SK-N-SH (cell line): ENCODE results near the gene SOX13. TPM values are rescaled to one million over a fixed set of nuclear protein-coding genes. Genes with fewer than 3 reads are reported as not detected.

Experiments
- CTCF ChIA-PET: fragments of 300-600, 350-600 bp; formaldehyde crosslinking; extraction: SDS; loops from one replicate; lab custom pipeline; 2021; lab: Yijun Ruan, JAX
- POLR2A ChIA-PET: fragments of 350-600 bp; sonication (Branson Sonifier 250); formaldehyde crosslinking; extraction: SDS; loops from one replicate; lab custom pipeline; 2020; ENCODE audit warnings: antibody characterized with exemption, inconsistent platforms; lab: Yijun Ruan, JAX
- DNase-seq: peaks from one replicate; pipeline ENCODE4 v3.0.0; 2012
- H2AFZ ChIP-seq: fragments of 200-600 bp; sonication (generic); 2 replicates; pipeline ENCODE4 v1.8.1; 2016; ENCODE audit warnings: antibody characterized with exemption, mild to moderate bottlenecking, low read depth
- H3F3A ChIP-seq: fragments of 200-600 bp; sonication (generic); replicated peaks from 2 replicates; pipeline ENCODE3; 2016; ENCODE audit warnings: antibody characterized with exemption, mild to moderate bottlenecking; ENCODE audit not compliant: insufficient read depth
- H3K27ac ChIP-seq, 2 experiments: fragments of 200-500 bp in 1 of 2; fragments of 200-600 bp in 1 of 2; sonication (Bioruptor generic) in 1 of 2; sonication (generic), shearing (Covaris generic) in 1 of 2; 2 replicates each; pipeline versions ENCODE4 v1.5.1 to v1.6.1; 2014 to 2016; ENCODE audit warnings: low read depth in 2 of 2, inconsistent platforms in 1 of 2, low read length in 1 of 2, mild to moderate bottlenecking in 1 of 2, mixed read lengths in 1 of 2
- H3K27me3 ChIP-seq: fragments of 200-600 bp; sonication (generic), shearing (Covaris generic); 2 replicates; pipeline ENCODE4 v1.6.1; 2016; ENCODE audit warnings: mixed run types; ENCODE audit not compliant: insufficient read depth
- H3K36me3 ChIP-seq, 2 experiments: fragments of 200-500 bp in 1 of 2; fragments of 200-600 bp in 1 of 2; sonication (Bioruptor generic) in 1 of 2; sonication (generic) in 1 of 2; replicated peaks in 1 of 2; 2 replicates each; pipeline versions ENCODE3 to v1.5.1; 2014 to 2016; ENCODE audit warnings: low read length in 1 of 2, mild to moderate bottlenecking in 1 of 2; ENCODE audit not compliant: insufficient read depth in 2 of 2, control insufficient read depth in 1 of 2
- H3K4me1 ChIP-seq, 2 experiments: fragments of 200-500 bp in 1 of 2; fragments of 200-600 bp in 1 of 2; sonication (Bioruptor generic) in 1 of 2; sonication (generic), shearing (Covaris generic) in 1 of 2; 2 replicates each; pipeline versions ENCODE4 v1.5.1 to v1.6.1; 2014 to 2016; ENCODE audit warnings: low read depth in 1 of 2, low read length in 1 of 2, mixed run types in 1 of 2; ENCODE audit not compliant: insufficient read depth in 2 of 2, control insufficient read depth in 1 of 2
- H3K4me2 ChIP-seq: fragments of 200-600 bp; sonication (generic), shearing (Covaris generic); 2 replicates; pipeline ENCODE4 v1.6.1; 2017; ENCODE audit warnings: mixed run types
- H3K4me3 ChIP-seq, 2 experiments: fragments of 200-500 bp in 1 of 2; fragments of 200-600 bp in 1 of 2; sonication (Bioruptor generic) in 1 of 2; sonication (generic), shearing (Covaris generic) in 1 of 2; 2 replicates each; pipeline versions ENCODE4 v1.5.1 to v1.8.1; 2014 to 2016; ENCODE audit warnings: low read depth in 2 of 2, inconsistent platforms in 1 of 2, low read length in 1 of 2, mild to moderate bottlenecking in 1 of 2, mixed read lengths in 1 of 2, moderate library complexity in 1 of 2
- H3K79me2 ChIP-seq: fragments of 200-600 bp; sonication (generic); 2 replicates; pipeline ENCODE4 v1.8.1; 2017; ENCODE audit warnings: mild to moderate bottlenecking; ENCODE audit not compliant: insufficient read depth
- H3K9ac ChIP-seq: fragments of 200-600 bp; sonication (generic); 2 replicates; pipeline ENCODE4 v1.6.1; 2017; ENCODE audit warnings: mixed run types
- H3K9me2 ChIP-seq: fragments of 200-600 bp; sonication (generic); 2 replicates; pipeline ENCODE4 v1.6.1; 2017; ENCODE audit warnings: mixed run types
- H3K9me3 ChIP-seq: fragments of 200-600 bp; sonication (generic); 2 replicates; pipeline ENCODE4 v1.6.1; 2017; ENCODE audit warnings: mixed run types, mild to moderate bottlenecking, moderate library complexity
- H4K20me1 ChIP-seq: fragments of 200-600 bp; sonication (generic); 2 replicates; pipeline ENCODE4 v1.6.1; 2017; ENCODE audit warnings: mild to moderate bottlenecking, mixed run types; ENCODE audit not compliant: insufficient read depth
- EP300 ChIP-seq, 2 experiments: IDR thresholded peaks; 2 replicates each; pipeline versions ENCODE4 v1.4.0 to v1.6.1; 2012; ENCODE audit warnings: borderline replicate concordance in 1 of 2, low read depth in 1 of 2, low read length in 1 of 2
- GABPA ChIP-seq: IDR thresholded peaks from 2 replicates; pipeline ENCODE4 v1.4.0; 2012; ENCODE audit warnings: low read depth, mild to moderate bottlenecking
- JUND ChIP-seq: IDR thresholded peaks from 2 replicates; pipeline ENCODE4 v1.4.0; 2012
- MXI1 ChIP-seq: IDR thresholded peaks from 2 replicates; pipeline ENCODE4 v1.6.1; 2012; ENCODE audit warnings: mild to moderate bottlenecking, low read depth, low read length, improper control_type of control experiment
- NFIC ChIP-seq: IDR thresholded peaks from 2 replicates; pipeline ENCODE4 v1.4.0; 2012; ENCODE audit warnings: borderline replicate concordance
- NRF1 ChIP-seq: IDR thresholded peaks from 2 replicates; pipeline ENCODE4 v1.6.1; 2012; ENCODE audit warnings: low read depth, mild to moderate bottlenecking, low read length
- POLR2AphosphoS5 ChIP-seq: IDR thresholded peaks from 2 replicates; pipeline ENCODE4 v1.6.1; 2012; ENCODE audit warnings: low read depth, low read length
- RAD21 ChIP-seq: IDR thresholded peaks from 2 replicates; pipeline ENCODE4 v1.6.1; 2012; ENCODE audit warnings: mild to moderate bottlenecking, low read length
- RCOR1 ChIP-seq: fragments of 150-350 bp; IDR thresholded peaks from 2 replicates; pipeline ENCODE4 v1.6.1; 2017; ENCODE audit warnings: antibody characterized with exemption, low read length
- SIN3A ChIP-seq: IDR thresholded peaks from 2 replicates; pipeline ENCODE4 v1.6.1; 2012; ENCODE audit warnings: low read depth, mild to moderate bottlenecking, low read length, moderate library complexity, borderline replicate concordance
- SMC3 ChIP-seq: IDR thresholded peaks from 2 replicates; pipeline ENCODE4 v1.6.1; 2012; ENCODE audit warnings: low read depth, low read length, improper control_type of control experiment
- TAF1 ChIP-seq: IDR thresholded peaks from 2 replicates; pipeline ENCODE4 v1.6.1; 2012; ENCODE audit warnings: low read depth, mild to moderate bottlenecking, low read length, moderate library complexity, borderline replicate concordance
- TCF12 ChIP-seq: IDR thresholded peaks from 2 replicates; pipeline ENCODE4 v1.4.0; 2012
- YY1 ChIP-seq: IDR thresholded peaks from 2 replicates; pipeline ENCODE4 v1.4.0; 2012; ENCODE audit warnings: low read depth, mild to moderate bottlenecking
- WGBS: methylation state at CpG from one replicate; pipeline ENCODE4 v1.1.6; 2017; ENCODE audit warnings: low lambda C conversion rate; 5-methylcytosine and 5-hydroxymethylcytosine counted together
- polyA plus RNA-seq, 3 experiments: library from polyadenylated mRNA; depleted of rRNA; stranded (reverse); fragments of >200 nt; gene quantifications; 2 replicates each; pipeline ENCODE4 v1.2.3, GENCODE V29; 2012
- TF ChIP-seq, protein P1 (sequence below): fragments of 150-350 bp; IDR thresholded peaks from 2 replicates; pipeline ENCODE4 v1.6.1; 2016; ENCODE audit warnings: mild to moderate bottlenecking, low read depth, low read length
- TF ChIP-seq, protein P2 (sequence below): IDR thresholded peaks from 2 replicates; pipeline ENCODE4 v1.4.0; 2012; ENCODE audit warnings: low read depth

Gene SOX13
- polyA plus RNA-seq, 1 of the 3 experiments (the other 2 are of a cell fraction): 10.6 TPM

DNA sequence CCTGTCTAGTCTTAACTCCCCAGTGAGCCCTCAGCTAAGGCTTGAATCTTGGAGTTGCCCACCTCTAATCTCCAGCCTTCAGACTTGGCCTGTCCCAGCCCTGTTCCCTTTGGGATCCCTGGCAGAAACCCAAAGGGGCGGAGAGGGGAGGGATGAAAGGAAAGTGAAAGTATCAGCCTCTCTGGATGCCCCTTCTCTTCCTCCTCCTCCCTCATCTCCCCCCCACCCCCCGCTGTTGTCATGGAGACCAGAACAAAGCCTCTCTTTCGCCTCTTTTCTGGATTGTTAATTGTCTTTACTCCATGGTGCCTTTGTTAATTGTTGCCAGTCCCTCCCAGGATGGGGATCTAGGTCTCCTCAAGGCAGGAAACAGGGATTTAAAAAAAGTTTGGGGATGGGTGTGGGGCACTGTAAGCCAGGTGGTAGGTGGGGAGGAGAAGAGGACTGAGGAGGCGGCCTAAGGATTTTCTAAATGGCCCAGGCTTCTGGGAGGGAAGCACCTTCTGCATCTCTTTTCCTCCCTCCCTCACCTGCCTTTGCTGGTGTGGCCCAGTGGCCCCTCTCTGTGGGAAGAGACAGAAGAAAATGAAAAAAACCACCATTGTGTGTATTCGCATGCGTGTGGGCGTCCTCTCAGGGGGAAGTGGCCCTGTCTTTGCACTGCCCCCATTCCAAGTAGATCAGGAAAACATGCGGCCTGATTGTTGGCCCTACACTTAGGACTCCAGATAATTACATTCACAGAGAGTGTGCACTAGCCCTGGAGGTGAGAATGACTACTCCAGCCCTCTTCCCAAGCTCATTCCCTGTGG is 7.5 kb upstream of the SOX13 start:
- H3F3A ChIP-seq: no peaks in the 10 kb centered on the region
- H3K9ac ChIP-seq: no peak overlapping the region
- H3K9me3 ChIP-seq: no peaks in the 10 kb centered on the region
- no peaks in the 10 kb centered on the region for H3K79me2 ChIP-seq
- TF ChIP-seq POLR2AphosphoS5: no peak
- TF ChIP-seq, protein P1, sequence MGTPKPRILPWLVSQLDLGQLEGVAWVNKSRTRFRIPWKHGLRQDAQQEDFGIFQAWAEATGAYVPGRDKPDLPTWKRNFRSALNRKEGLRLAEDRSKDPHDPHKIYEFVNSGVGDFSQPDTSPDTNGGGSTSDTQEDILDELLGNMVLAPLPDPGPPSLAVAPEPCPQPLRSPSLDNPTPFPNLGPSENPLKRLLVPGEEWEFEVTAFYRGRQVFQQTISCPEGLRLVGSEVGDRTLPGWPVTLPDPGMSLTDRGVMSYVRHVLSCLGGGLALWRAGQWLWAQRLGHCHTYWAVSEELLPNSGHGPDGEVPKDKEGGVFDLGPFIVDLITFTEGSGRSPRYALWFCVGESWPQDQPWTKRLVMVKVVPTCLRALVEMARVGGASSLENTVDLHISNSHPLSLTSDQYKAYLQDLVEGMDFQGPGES: no peak
- TF ChIP-seq RAD21: no peak
- no peak for TF ChIP-seq MXI1
- no peak for TF ChIP-seq SIN3A
- no peak for TF ChIP-seq NFIC
- no peak overlapping the region for H3K27ac ChIP-seq
- WGBS: 86% methylated on average over 8 of the region's 8 CpGs
- DNase-seq: no peak
- no peak overlapping the region for H2AFZ ChIP-seq
- H3K9me2 ChIP-seq: no peaks in the 10 kb centered on the region
- CTCF ChIA-PET: no interaction called here
- no peaks in the 10 kb centered on the region for H4K20me1 ChIP-seq
- H3K4me1 ChIP-seq: 0 out of 4 replicates have a peak, but pooled peaks cover 0 to 5% of the 10 kb centered on the region in 2 experiments
- no peaks in the 10 kb centered on the region for H3K27me3 ChIP-seq
- no peaks in the 10 kb centered on the region for H3K36me3 ChIP-seq
- POLR2A ChIA-PET: no interaction called here
- no peak overlapping the region for H3K4me2 ChIP-seq
- H3K4me3 ChIP-seq: no peak overlapping the region

DNA sequence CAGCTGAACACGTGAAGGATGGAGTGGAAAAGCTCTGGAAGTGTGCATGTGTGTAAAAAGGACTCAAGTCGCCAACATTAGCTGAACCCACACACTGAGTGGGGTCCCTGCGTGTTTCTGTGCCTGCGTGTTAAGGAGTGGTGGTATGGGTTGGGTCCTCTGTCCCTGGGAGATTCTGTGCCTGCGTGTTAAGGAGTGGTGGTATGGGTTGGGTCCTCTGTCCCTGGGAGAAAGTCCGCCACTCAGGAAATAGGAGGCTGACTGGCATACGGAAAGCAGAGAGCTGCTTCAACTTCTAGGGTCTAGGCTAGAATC is 7.0 kb upstream of the SOX13 start:
- H3K27ac ChIP-seq: no peak overlapping the region
- no peaks in the 10 kb centered on the region for H3K79me2 ChIP-seq
- H4K20me1 ChIP-seq: no peaks in the 10 kb centered on the region
- no peaks in the 10 kb centered on the region for H3K27me3 ChIP-seq
- H2AFZ ChIP-seq: no peak overlapping the region
- H3F3A ChIP-seq: no peaks in the 10 kb centered on the region
- CTCF ChIA-PET: interaction anchor here (0.9 to 1.0 kb wide), 2 partner anchors 63 to 196 kb away, joined by 3 to 5 read pairs; no protein-coding TSS in a partner anchor
- H3K4me2 ChIP-seq: no peak overlapping the region
- no peaks in the 10 kb centered on the region for H3K9me2 ChIP-seq
- no peak overlapping the region for H3K9ac ChIP-seq
- POLR2A ChIA-PET: no interaction called here
- H3K4me3 ChIP-seq: no peak overlapping the region
- DNase-seq: no peak
- H3K4me1 ChIP-seq: 0 out of 4 replicates have a peak, but pooled peaks cover 0 to 5% of the 10 kb centered on the region in 2 experiments
- no peaks in the 10 kb centered on the region for H3K36me3 ChIP-seq
- H3K9me3 ChIP-seq: no peaks in the 10 kb centered on the region
- 89% methylated on average over 7 of the region's 7 CpGs for WGBS
- no peak for TF ChIP-seq JUND
- TF ChIP-seq, protein P2, sequence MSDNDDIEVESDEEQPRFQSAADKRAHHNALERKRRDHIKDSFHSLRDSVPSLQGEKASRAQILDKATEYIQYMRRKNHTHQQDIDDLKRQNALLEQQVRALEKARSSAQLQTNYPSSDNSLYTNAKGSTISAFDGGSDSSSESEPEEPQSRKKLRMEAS: no peak
- TF ChIP-seq POLR2AphosphoS5: no peak

DNA sequence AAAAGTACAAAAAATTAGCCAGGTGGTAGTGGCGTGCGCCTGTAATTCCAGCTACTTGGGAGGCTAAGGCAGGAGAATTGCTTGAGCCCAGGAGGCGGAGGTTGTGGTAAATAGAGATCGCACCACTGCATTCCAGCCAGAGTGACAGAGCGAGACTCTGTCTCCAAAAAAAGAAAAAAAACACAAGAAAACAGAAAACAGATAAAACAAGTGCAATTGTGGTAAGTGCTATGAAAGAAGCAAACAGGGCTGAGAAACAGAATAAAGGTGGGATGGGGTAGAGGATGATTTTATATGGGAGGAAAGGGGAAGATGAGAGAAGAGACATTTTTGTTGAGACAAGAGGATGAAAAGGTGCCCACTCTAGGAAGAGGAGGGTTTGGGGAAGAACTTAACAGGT is 5.0 kb upstream of the SOX13 start:
- H3K9ac ChIP-seq: no peak overlapping the region
- no peak overlapping the region for H3K4me3 ChIP-seq
- no peak for DNase-seq
- CTCF ChIA-PET: no interaction called here
- no peaks in the 10 kb centered on the region for H3F3A ChIP-seq
- H3K27me3 ChIP-seq: no peaks in the 10 kb centered on the region
- no peaks in the 10 kb centered on the region for H3K36me3 ChIP-seq
- H3K27ac ChIP-seq: no peak overlapping the region
- POLR2A ChIA-PET: no interaction called here
- 99% methylated on average over 5 of the region's 5 CpGs for WGBS
- H3K79me2 ChIP-seq: no peaks in the 10 kb centered on the region
- TF ChIP-seq NFIC (no peak), TCF12 (no peak), RAD21 (no peak), SIN3A (no peak), YY1 (no peak), SMC3 (no peak), EP300 (IDR thresholded peaks at IDR 0.05; ENCODE audit: borderline replicate concordance in 1 of 2, low read depth in 1 of 2, low read length in 1 of 2) (no peak), GABPA (no peak), NRF1 (no peak), TAF1 (no peak), RCOR1 (no peak), MXI1 (no peak)
- H2AFZ ChIP-seq: no peak overlapping the region
- H4K20me1 ChIP-seq: no peaks in the 10 kb centered on the region
- H3K9me3 ChIP-seq: no peaks in the 10 kb centered on the region
- H3K4me2 ChIP-seq: no peak overlapping the region
- H3K4me1 ChIP-seq: 0 out of 4 replicates have a peak, but pooled peaks cover 0 to 5% of the 10 kb centered on the region in 2 experiments
- H3K9me2 ChIP-seq: no peaks in the 10 kb centered on the region
